Measurements from ENCODE around the gene NASP.
A peak's percentile ranks its signal among the peaks of the same experiment; 100 is the strongest.
"Not testable (repeated sequence)": the region's sequence is repeated elsewhere in the genome, so short reads cannot be mapped to it uniquely, and the experiment has no call there.

The NASP gene

GRCh38 chr1:45569962-45570581, 13.8 kb upstream of the NASP start:
- peak; percentile 44 to 47 (median 47) for DNase-seq (ENCODE audit: low read depth in 4 of 4, low spot score in 1 of 4)

DNA sequence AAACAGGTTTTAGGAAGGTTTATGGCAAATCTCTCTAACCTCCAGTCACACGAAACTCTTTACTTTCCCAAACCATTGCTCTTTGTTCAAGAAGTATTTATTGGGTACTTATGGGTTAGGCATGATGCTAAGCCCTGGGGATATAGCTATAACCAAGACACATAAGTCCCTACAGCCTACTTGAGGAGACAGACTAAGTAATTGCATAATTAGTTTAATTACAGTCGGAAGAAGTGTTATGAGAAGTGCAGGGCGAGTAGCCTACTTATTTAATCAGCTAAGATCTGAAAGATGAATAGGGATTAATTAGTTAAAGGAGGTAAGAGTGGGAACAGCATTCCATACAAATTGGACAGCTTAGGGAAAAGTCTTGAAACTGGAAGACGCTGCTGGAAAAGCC, 13.2 kb upstream of the NASP start:
- DNase-seq (ENCODE audit: low read depth in 4 of 4, low spot score in 1 of 4) = no peak

DNA sequence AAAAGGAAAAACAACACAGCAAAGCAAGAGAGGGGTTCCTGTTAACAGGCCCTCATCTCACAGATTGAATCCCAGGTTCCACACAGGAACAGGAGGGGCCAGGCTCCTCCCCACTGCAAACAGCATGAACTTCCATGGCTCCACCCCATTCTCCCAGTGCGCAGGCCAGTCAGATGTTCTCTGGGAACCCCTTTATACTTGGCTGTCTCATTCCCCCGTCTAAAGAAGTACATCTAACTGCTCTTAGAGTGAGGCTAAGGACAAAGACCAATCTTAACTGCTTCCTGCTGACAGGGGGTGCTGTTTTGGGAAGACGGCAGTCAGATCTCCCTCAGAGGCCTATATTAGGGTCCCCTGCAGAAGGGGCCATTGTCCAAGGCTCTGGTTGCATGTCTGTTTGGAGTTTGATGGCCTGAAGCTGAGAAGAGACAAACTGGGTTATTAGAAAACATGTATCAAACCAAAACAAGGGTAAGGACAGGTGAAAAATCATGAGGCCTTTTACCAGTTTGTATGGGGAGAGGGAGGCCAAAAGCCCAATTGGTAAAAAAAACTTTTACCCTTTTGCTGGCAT, 10.5 kb upstream of the NASP start:
- no peak for DNase-seq (ENCODE audit: low read depth in 4 of 4, low spot score in 1 of 4)

DNA sequence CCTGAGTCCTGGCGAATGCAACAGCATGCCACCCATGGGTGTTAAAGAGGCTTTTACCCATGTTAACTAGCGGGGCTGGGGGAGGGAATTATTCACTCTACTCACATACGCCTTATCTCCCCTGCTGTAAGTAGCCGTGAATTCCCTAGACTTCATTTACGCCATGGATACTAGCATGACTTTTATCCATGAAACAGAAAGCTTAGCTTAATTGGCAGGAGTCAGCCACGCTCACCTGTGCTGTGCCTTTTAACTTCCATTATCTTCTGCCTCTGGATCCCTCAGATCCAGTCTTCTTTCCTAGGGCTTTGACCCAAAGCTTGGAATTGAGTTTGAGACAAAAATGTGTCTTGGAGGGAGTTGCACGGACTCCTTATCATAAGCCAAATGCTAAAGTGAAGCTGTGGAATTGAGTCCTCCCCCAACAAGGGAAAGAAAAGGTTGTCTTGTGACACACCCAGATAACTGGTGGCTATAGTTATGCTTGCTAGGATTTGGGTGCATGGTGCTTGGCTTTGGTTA, 9.7 kb upstream of the NASP start:
- no peak for DNase-seq (ENCODE audit: low read depth in 4 of 4, low spot score in 1 of 4)

DNA sequence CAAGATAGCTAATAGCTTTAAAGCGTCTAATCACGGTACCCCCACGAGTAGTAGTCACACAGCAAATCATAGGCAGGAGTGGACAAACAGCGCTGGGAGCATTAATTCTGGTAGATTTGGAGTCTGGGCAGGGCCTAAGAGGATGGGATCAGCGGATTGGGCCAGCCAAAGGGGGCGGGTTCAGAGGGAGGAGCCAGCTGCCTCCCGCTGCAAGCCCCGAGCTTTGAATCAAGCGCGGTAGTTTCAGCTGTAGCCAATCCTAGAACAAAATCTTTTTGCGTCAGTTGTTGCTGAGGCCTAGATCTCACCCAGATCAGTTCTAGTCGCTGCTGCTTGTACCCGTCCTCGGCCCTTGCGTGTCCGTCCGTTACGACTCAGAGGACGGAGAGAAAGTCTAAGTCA, 576 bp upstream of the NASP start:
- peak; percentile 75 to 91 (median 86) for DNase-seq (ENCODE audit: low read depth in 4 of 4, low spot score in 1 of 4)

- DNase-seq (ENCODE audit: low read depth in 4 of 4, low spot score in 1 of 4) = peak; percentile 76 to 86 (median 80)
These were observed 689 bp downstream of the NASP start for GRCh38 chr1:45584351-45585109.

DNA sequence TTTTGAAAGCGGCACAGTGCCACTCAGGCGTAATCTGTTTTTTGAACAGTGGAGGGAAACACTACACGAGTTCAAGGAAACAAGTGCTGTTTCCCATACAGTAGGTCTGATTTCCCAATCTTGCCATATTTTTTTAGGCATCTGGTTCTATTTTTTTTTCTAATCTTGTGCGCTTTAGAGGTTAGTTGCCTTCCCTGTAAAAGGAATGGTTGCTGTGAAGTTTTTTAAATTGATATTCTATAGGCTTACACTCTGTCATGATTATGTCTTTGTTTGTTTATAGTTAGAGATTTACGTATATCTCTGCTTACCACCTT, 1.2 kb downstream of the NASP start:
- no peak for DNase-seq (ENCODE audit: low read depth in 4 of 4, low spot score in 1 of 4)

GRCh38 chr1:45585496-45586075, 1.7 kb downstream of the NASP start:
- DNase-seq (ENCODE audit: low read depth in 4 of 4, low spot score in 1 of 4) = no peak

DNA sequence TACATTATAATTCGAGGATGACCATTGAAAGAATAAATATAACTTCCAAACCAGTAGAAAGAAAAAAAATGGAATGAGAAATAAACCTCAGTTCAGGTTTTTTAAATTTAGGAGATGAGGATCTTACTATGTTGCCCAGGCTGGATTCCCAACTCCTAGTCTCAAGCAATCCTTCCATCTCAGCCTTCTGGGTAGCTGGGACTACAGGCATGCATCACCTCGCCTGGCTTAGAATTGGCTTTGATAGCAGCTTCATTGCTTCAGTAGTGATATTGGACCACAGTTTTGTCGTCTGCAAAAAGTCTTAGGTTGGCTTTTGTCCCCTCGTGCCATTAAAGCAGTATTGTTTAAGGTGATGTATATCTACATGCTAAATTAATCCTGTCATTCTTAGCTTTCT, 2.9 kb downstream of the NASP start:
- no peak for DNase-seq (ENCODE audit: low read depth in 4 of 4, low spot score in 1 of 4)

GRCh38 chr1:45589861-45590260, 6.0 kb downstream of the NASP start:
- DNase-seq (ENCODE audit: low read depth in 4 of 4, low spot score in 1 of 4) = no peak

DNA sequence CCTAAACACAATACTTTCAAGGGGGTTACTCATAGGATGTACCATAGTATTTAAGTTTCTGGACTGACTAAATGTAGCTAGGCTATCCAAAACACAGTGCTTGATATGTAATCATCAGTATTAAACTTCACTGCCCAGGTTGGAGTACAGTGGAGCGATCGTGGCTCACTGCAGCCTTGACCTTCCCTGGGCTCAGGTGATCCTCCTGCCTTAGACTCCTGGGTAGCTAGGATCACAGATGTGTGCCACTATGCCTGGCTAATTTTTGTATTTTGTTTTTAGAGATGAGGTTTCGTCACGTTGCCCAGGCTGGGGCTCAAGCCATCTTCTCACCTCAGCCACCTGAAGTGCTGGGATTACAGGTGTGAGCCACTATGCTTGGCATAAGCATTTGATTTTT, 10.6 kb downstream of the NASP start:
- no peak for DNase-seq (ENCODE audit: low read depth in 4 of 4, low spot score in 1 of 4)

DNA sequence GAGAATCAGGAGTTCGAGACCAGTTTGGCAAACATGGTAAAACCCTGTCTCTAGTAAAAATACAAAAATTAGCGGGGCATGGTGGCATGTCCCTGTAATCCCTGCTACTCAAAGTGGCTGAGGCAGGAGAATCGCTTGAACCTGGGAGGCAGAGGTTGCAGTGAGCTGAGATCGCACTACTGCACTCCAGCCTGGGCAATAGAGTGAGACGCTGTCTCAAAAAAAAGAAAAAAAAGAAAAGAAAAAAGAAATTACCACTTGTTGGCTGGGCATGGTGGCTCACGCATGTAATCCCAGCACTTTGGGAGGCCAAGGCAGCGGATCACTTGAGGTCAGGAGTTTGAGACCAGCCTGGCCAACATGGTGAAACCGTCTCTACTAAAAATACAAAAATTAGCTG, 12.9 kb downstream of the NASP start:
- not testable (repeated sequence) for DNase-seq (ENCODE audit: low read depth in 4 of 4, low spot score in 1 of 4)

DNA sequence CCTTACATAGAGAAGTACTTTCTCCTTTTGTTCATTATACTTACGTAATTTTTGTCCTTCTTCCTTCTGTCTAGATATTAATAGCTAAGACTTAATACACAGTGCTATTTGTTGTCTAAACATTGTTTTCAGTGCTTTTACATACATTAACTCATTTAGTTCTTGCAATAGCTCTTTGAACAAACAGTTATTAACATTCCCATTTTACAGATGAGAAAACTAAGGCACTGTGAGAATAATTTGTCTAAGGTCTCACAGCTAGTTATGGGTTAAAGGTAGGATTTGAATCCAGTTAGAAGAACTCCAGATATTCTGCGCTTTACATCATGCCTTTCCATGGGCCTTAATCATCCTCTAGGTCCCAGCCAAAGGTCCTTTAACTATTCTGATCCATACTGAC, 20.4 kb downstream of the NASP start:
- no peak for DNase-seq (ENCODE audit: low read depth in 4 of 4, low spot score in 1 of 4)

DNA sequence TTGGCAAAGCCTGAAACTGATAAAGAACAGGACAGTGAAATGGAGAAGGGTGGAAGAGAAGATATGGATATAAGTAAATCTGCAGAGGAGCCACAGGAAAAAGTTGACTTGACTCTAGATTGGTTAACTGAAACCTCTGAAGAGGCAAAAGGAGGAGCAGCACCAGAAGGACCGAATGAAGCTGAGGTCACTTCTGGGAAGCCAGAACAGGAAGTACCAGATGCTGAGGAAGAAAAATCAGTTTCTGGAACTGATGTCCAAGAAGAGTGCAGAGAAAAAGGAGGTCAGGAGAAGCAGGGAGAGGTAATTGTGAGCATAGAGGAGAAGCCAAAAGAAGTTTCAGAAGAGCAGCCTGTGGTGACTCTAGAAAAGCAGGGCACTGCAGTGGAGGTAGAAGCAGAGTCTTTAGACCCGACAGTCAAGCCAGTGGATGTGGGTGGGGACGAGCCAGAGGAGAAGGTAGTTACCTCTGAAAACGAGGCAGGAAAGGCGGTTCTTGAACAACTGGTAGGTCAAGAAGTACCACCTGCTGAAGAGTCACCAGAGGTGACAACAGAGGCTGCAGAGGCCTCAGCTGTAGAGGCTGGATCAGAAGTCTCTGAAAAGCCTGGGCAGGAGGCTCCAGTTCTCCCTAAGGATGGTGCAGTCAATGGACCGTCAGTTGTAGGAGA, 23.7 kb downstream of the NASP start:
- no peak for DNase-seq (ENCODE audit: low read depth in 4 of 4, low spot score in 1 of 4)

DNA sequence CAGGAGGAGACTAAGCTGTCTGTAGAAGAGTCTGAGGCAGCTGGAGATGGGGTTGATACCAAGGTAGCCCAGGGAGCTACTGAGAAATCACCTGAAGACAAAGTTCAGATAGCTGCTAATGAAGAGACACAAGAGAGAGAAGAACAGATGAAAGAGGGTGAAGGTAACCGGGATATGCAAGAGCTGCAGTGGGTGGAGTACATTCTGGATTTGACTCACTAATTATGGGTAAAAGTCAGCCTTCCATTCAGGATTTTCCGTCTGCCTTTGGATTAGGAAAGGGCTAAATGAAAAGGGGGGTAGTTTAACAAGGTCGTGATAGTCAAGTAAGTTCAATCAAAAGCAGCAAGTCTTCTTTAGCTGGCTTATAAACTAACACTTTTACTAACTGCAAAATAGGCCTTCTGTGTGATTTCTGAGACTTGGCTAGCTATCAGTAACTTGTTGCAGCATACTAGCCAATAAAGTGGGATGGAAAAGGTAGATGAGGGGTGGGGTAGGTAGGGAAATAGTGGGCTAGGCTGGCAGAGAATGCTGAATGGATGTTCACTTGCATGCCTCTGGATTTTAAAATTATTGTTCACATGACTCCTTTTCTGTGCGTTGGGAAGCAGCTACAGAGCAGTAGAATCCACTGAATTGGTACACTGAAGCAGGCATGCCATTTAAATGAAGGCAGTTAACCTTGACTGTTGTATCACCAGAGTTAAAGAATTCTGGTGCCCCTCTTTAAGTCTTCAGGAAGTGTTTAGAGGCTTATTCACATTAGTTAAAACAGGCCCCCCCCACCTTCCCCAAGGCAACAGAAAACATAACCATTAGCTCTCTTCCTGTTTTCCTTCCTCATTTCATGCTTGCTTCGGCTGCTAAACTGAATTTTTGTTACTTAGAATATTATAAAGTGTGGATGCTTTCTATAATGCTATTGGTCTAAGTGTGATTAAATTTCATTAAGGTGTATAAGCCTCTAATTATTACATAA, 24.6 kb downstream of the NASP start:
- no peak for DNase-seq (ENCODE audit: low read depth in 4 of 4, low spot score in 1 of 4)

DNA sequence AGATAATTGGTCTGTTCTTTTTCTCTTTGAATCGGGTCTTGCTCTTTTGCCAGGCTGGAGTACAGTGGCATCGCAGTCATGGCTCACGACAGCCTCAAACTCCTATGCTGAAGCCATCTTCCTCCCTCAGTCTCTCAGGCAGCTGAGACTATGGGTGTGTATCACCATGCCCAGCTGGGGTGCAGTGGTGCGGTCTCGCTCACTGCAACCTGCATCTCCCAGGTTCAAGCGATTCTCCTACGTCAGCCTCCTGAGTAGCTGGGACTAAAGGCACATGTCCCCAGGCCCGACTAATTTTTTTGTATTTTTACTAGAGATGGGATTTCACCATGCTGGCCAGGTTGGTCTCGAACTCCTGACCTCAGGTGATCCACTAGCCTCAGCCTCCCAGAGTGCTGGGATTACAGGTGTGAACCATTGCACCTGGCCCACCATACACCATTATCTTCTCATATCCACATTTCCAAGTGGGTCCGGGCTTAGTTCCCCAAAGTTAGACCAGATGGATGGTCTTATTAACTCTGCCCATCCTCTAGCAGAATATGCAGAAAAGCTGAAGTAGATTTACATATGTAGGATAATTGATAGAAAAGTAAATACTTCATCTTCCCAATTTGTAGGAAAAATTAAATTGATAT, 26.9 kb downstream of the NASP start:
- no peak for DNase-seq (ENCODE audit: low read depth in 4 of 4, low spot score in 1 of 4)

DNA sequence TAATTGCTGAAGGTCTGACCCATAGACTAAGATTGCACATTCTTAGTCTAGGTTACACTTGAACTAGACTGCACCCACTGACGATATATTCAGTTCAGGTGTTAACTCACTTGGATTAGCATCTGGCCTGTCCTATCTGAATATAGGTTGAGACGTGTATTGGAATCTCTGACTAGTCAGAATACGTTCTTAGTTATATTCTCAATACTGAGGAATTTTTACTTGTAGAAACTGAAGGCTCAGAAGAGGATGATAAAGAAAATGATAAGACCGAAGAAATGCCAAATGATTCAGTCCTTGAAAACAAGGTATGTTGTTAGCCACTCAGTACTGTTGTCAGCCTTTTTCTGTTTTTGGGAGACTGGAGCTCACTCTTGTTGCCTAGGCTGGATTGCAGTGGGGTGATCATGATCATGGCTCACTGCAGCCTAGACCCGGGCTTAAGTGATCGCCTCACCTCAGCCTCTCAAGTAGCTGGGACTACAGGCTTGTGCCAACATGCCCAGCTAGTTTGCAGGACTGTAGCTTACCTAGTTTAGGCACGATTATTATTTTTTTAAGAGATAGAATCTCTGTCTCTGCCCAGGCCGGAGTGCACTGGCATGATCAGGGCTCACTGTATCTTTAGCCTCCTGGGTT, 29.2 kb downstream of the NASP start:
- DNase-seq (ENCODE audit: low read depth in 4 of 4, low spot score in 1 of 4) = no peak

DNA sequence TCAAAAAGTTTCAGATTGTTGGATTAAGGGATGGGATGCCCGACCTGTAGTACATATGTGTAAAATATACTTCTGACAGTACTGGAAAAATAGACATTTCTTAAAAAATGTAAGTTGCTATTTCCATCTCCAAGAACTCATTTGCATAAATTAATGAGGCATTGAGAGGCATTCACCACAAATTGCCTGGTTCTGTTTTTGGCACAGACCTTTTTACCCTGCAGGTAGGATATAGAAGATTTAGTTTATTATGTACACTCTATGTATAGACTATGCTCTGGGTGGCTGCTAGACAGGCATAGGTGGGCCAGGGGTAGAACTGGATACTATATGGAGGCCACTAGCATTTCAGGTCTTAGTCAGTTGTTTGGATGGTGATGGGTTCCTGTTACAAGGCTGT, 32.0 kb downstream of the NASP start:
- DNase-seq (ENCODE audit: low read depth in 4 of 4, low spot score in 1 of 4) = no peak

DNA sequence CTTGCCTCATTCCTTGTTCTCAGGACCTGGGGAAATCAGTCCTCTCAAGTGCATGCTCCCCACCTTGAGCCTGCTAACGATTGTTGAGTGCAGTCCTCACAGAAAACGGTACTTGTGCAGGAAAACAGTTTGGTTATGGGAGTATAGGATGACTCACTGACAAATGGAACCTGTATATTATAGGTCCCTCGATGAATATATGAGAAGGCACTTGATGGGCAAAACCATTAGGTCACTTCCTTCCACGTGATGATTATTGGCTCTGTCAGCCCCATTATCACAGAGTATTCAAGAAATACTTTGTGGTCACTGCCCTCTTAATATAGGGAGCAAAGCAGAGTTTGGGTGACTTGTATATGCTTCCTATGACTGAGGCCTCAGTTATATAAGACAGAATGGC, 33.8 kb downstream of the NASP start:
- no peak for DNase-seq (ENCODE audit: low read depth in 4 of 4, low spot score in 1 of 4)

Measured in stimulated activated CD4-positive, alpha-beta T cell treated with anti-CD3 and anti-CD28 coated beads, Interleukin-1b, Interleukin-23, amount 100 ng/mL, for 24 hours (primary cell).